H54 (cell line): ENCODE data around the gene SDR42E2.
"Not testable (repeated sequence)": the region's sequence is repeated elsewhere in the genome, so short reads cannot be mapped to it uniquely, and the experiment has no call there.

ENCODE experiments used
- DNase-seq: peaks from one replicate; pipeline ENCODE4 v3.0.0; 2011; ENCODE audit warnings: low spot score, mixed read lengths; ENCODE audit not compliant: insufficient read length
- FAIRE-seq: peaks from 3 replicates; lab custom pipeline; 2011; peaks lifted over from hg19 to GRCh38; lab: Jason Lieb, UNC
- POLR2A ChIP-seq: IDR thresholded peaks from 2 replicates; pipeline ENCODE4 v1.6.1; 2011; ENCODE audit warnings: low read depth, mild to moderate bottlenecking, low read length

Gene SDR42E2

GRCh38 chr16:22206013-22206841 lies 43.9 kb downstream of the SDR42E2 start, which contains the start of gene EEF2K:
TSS of gene EEF2K (plus strand) at chr16:22206278. CDS start at chr16:22225730, 19,452 bp downstream.
- TF ChIP-seq POLR2A = peak; percentile 47; the same call in 1 of the 2 replicates
- FAIRE-seq = peak; percentile 48

GRCh38 chr16:22206842-22207714 lies 44.8 kb downstream of the SDR42E2 start:
- DNase-seq (no peak), FAIRE-seq (no peak)
- 0 out of 2 replicates have a peak, but pooled peaks have one; percentile 6 for TF ChIP-seq POLR2A

More at GRCh38 chr16:22206013-22206841, 43.9 kb downstream of the SDR42E2 start, which contains the start of gene EEF2K:
- DNase-seq = peak; percentile 91

- no peak for FAIRE-seq
- no peak for DNase-seq
- TF ChIP-seq POLR2A = no peak
Observed at GRCh38 chr16:22207715-22208360, 45.5 kb downstream of the SDR42E2 start.

- DNase-seq (no peak), FAIRE-seq (no peak)
- TF ChIP-seq POLR2A = no peak
Observed at GRCh38 chr16:22210285-22210684, 48.0 kb downstream of the SDR42E2 start.

- FAIRE-seq (no peak), DNase-seq (no peak)
- no peak for TF ChIP-seq POLR2A
Observed at GRCh38 chr16:22210854-22211253, 48.5 kb downstream of the SDR42E2 start.

GRCh38 chr16:22213236-22213635 lies 50.9 kb downstream of the SDR42E2 start:
- FAIRE-seq = no peak
- DNase-seq = no peak
- no peak for TF ChIP-seq POLR2A

GRCh38 chr16:22213801-22214200 lies 51.5 kb downstream of the SDR42E2 start:
- no peak for DNase-seq
- TF ChIP-seq POLR2A = no peak
- no peak for FAIRE-seq

- no peak for TF ChIP-seq POLR2A
- DNase-seq (no peak), FAIRE-seq (no peak)
Observed at GRCh38 chr16:22214402-22214801, 52.1 kb downstream of the SDR42E2 start.

- TF ChIP-seq POLR2A = no peak
- no peak for DNase-seq
- FAIRE-seq = no peak
Observed at GRCh38 chr16:22214889-22215288, 52.6 kb downstream of the SDR42E2 start.

GRCh38 chr16:22216191-22216831 lies 54.0 kb downstream of the SDR42E2 start:
- FAIRE-seq = no peak
- no peak for TF ChIP-seq POLR2A
- no peak for DNase-seq

- DNase-seq, FAIRE-seq: not testable (repeated sequence)
Observed at GRCh38 chr16:22216832-22217225, 54.5 kb downstream of the SDR42E2 start.

- TF ChIP-seq POLR2A = no peak
- FAIRE-seq (no peak), DNase-seq (peak; percentile 48)
Observed at GRCh38 chr16:22217890-22218730, 55.8 kb downstream of the SDR42E2 start.
